CD4-positive, alpha-beta T cell treated with Interleukin-2 at 100 ng/mL for 4 hours (primary cell): ENCODE results near the gene ARHGEF11.

ENCODE experiments used
- DNase-seq: peaks from one replicate; pipeline ENCODE4 v3.0.0-alpha.2; 2020; ENCODE audit warnings: low spot score

Gene ARHGEF11

GRCh38 chr1:157050836-157051235, 5.3 kb upstream of the ARHGEF11 start:
- no peak for DNase-seq

- no peak for DNase-seq
Observed at GRCh38 chr1:157047062-157047410, 1.5 kb upstream of the ARHGEF11 start.

DNA sequence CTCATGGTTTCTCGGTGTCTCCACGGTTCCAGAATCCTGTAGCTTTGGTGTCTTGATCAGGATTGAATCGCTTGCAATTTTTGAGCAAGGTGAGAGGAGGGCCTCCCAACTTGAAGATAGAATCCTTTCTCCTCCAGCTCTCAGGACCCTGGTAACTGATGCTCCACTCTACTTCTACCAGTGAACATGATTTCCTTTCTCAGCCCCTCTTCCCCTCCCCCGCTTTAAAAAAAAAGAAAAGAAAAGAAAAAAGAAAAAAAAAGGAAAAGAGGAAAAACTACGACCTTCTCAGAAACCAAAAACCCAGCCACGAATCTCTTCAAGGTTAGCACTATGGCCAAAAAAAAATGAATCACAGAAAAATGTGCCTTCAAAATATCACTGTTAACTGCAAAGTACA, 1.2 kb downstream of the ARHGEF11 start:
- DNase-seq, result no peak

GRCh38 chr1:157043685-157044084, 1.9 kb downstream of the ARHGEF11 start:
- DNase-seq, result no peak

- DNase-seq, result no peak
Observed at GRCh38 chr1:157042846-157043245, 2.7 kb downstream of the ARHGEF11 start.

DNA sequence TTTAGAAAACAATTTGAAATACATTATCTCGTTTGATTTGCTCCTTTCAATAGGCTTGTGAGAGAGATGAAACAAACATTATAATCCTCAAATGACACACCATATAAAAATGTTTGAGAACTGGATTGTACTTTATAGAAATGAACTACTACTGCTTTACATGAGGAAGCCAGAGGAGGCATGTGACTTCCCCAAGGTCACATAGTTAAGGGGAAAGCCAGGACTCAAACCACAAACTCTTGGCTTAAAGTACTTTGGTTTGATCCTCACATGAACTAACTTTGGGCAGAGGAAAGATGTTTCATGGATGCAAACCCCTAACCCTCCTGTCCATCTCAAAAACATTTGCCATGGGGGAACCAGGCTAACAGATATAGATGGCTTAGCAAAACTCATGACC, 4.7 kb downstream of the ARHGEF11 start:
- DNase-seq, result no peak

- DNase-seq, result no peak
Observed at GRCh38 chr1:157035121-157035520, 10.4 kb downstream of the ARHGEF11 start.

DNA sequence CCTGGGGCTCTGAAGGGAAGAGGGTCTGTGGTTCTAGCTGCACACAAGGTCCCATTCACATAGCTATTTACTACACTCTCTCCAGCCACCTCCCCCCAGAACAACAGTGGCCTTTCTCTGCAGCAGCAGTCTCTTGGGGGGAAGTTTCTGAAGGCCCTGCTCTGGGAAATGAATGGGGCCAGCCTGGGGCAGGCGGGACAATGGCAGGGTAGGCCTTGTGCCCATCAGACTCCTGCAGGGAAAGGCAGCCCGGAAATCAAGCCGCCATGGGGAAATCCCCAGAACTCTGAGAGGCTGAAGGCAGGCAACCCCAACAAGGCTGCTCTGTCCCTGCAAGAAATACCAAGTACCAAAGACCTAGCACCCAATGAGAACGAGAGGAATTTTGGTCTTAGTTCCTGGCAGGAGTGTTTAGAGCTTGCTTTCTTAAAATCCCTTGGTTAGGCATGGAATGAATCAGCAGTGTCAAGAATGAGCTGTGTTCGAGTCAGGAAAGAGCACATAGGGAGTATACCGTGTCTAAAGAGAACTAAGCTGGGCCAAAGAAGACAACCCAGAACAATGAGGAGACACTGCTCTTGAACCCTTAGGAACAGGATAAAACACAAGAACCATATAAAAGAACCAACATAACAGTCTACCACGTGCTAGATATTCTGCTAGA, 11.3 kb downstream of the ARHGEF11 start:
- no peak for DNase-seq

DNA sequence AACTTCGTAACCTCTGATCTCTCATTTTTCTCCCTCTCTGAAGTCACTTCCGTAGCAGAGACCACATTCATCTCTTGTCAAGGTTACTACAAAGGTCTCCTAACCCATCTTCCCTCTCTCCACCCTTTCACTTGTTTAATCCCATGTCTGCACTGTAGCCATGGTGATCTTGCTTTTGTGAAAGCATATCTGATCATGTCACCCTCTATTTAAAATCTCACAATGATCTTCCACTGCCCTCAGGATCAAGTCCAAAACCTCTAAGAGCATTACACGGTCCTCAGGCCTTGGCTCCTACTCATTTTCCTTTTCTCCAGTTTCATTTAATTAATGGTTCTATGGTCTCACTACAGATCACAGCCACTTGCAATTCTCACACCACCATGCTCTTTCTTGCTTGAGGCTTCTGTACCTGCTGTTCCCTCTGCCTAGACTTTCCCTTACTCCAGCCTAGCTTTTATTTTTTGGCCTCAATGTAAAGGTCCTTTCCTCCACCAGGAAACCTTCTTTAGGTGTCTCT, 12.1 kb downstream of the ARHGEF11 start:
- no peak for DNase-seq

- no peak for DNase-seq
Observed at GRCh38 chr1:157032303-157032702, 13.2 kb downstream of the ARHGEF11 start.

DNA sequence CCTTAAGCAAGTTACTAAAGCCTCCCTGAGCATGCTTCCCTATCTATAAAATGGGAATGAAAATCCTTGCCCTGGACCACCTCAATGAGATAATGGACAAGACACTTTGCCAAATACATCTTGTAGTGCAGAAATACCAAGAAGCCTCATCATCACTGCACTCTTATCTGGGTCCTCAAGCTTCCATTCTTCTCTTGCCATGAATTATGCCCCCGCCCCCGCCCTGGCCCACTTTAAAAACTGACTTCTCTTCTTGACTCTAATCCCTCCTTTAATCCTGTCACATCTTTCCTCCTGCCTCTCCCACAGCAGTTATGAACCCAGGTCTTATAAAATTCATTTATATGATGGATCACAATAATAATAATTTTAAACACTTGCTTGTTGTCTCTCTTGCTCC, 14.8 kb downstream of the ARHGEF11 start:
- DNase-seq, result no peak

- no peak for DNase-seq
Observed at GRCh38 chr1:157028674-157029073, 16.9 kb downstream of the ARHGEF11 start.

GRCh38 chr1:157025856-157026255, 19.7 kb downstream of the ARHGEF11 start:
- DNase-seq, result no peak

DNA sequence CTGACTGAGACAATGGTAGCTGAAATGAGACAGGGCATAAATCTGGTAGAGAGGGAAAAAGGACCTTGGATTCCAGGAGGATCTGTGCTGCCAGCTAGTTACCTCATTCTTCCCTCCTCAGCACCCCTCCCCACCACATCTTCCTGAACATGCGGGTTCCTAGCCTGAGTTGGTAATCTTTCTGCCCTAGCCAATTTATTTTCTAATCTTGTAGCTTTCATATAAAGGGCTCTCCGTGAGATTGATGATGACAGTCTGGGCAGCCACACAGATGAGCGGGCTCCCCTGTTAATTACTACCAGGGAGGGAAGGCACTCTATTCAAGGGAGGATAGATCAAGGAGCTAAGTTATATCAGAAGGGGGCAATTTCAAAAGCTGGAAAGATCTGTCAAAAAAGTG, 20.2 kb downstream of the ARHGEF11 start:
- DNase-seq, result no peak

DNA sequence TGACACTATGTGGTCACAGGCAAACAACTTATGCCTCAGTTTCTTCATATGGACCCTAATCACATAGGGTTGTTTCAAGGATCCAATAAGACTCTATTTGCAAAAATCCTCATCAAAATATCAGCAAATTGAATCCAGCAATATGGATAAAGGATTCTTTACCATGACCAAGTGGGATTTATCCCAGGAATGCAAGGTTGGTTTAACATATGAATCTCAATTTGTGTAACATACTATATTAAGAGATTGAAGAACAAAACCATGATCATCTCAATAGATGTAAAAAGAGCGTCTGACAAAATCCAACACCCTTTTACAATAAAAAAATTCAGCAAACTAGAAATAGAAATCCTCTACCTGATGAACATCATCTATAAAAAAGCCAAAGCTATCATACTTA, 23.9 kb downstream of the ARHGEF11 start:
- no peak for DNase-seq

DNA sequence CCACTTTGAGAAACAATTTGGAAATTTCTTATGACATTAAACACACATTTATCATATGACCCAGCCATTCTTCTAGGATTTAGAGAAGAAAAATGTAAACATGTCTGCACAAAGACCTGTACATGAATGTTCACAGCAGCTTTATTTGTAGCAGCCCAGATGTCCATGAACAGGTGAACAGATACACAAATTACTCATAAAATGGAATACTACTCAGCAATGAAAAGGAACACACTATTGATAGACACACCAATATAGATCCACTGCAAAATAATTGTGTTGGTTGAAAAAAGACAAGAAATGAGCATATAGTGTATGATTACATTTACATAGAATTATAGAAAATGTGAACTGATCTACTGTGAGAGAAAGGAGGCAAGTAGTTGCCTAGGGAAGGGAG, 26.1 kb downstream of the ARHGEF11 start:
- DNase-seq, result no peak

DNA sequence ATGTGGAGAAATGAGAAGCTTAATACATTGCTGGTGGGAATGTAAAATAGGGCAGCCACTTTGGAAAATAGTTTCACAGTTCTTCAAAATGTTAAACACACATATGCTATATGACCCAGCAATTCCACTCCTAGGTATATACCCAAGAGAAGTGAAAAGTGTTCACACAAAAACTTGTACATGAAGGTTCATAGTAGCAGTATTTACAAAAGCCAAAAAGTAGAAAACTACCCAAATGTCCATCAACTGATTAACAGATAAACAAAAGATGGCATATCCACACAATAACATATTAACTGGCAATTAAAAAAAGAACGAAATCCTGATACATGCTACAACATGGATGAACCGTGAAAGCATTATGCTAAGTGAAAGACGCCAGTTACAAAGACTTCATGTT, 33.7 kb downstream of the ARHGEF11 start:
- no peak for DNase-seq

GRCh38 chr1:157008502-157008901, 37.0 kb downstream of the ARHGEF11 start:
- DNase-seq, result no peak

DNA sequence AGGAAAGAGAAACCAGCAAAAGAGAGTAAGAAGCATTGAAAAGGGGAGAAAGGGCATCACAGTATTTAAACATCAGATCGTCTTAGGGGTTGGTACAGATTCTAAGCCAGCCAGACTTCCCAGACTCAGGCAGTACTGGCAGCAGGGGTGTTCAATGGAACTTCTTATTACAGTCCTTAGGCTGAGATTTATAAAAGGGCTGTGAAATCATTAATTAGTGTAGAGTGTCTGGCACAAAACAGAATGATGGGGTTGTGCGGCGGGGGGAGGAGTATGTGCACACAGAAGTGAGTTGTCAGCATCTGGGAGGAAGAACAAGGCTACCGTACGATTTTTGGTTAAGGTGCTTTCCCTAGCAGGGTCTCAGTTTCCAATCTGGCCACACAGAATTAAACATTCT, 38.2 kb downstream of the ARHGEF11 start:
- DNase-seq, result no peak

DNA sequence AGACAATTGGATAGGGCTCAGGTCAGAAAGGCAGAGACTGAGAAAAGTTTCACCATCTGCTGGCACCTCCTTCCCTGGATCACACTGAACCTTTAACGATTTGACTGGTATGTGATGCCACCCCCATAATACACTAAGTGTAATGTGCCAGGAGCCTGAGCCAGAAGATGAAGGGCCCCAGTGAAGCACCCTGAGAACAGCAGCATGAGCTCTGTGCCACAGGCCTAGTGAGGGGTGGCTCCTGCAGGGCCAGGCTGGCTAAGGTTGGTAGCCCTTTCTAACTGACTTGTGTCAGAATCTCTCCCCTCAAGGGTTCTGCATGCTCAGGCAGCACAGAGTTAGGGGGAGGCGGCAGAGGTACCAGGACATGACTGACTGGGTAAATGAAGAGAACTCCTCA, 38.9 kb downstream of the ARHGEF11 start:
- DNase-seq, result no peak

GRCh38 chr1:157005965-157006364, 39.6 kb downstream of the ARHGEF11 start:
- no peak for DNase-seq

GRCh38 chr1:157004806-157005205, 40.7 kb downstream of the ARHGEF11 start:
- no peak for DNase-seq

GRCh38 chr1:157004327-157004726, 41.2 kb downstream of the ARHGEF11 start:
- no peak for DNase-seq

GRCh38 chr1:157001304-157001703, 44.2 kb downstream of the ARHGEF11 start:
- DNase-seq, result no peak

GRCh38 chr1:157000686-157001085, 44.9 kb downstream of the ARHGEF11 start:
- DNase-seq, result no peak
